Stimulated activated CD4-positive, alpha-beta T cell treated with anti-CD3 and anti-CD28 coated beads, Interleukin-2, amount 100 ng/mL, for 4 hours (primary cell): ENCODE measurements around the gene SDK2.

Experiments used
- DNase-seq: peaks from one replicate; pipeline ENCODE4 v3.0.0-alpha.2; 2020; ENCODE audit warnings: low read depth

SDK2 gene

GRCh38 chr17:73533127-73533526 lies 111.1 kb downstream of the SDK2 start:
- DNase-seq, result no peak

- DNase-seq, result no peak
Measured at GRCh38 chr17:73532421-73532901, 111.8 kb downstream of the SDK2 start.

GRCh38 chr17:73531158-73531557 lies 113.1 kb downstream of the SDK2 start:
- no peak for DNase-seq

GRCh38 chr17:73528679-73529078 lies 115.6 kb downstream of the SDK2 start:
- DNase-seq, result no peak

GRCh38 chr17:73526952-73527351 lies 117.3 kb downstream of the SDK2 start:
- no peak for DNase-seq

GRCh38 chr17:73524941-73525679 lies 119.1 kb downstream of the SDK2 start:
- DNase-seq, result no peak

- DNase-seq, result no peak
Measured at GRCh38 chr17:73522696-73523095, 121.5 kb downstream of the SDK2 start.

- no peak for DNase-seq
Measured at GRCh38 chr17:73522107-73522506, 122.1 kb downstream of the SDK2 start.

- no peak for DNase-seq
Measured at GRCh38 chr17:73521376-73521775, 122.9 kb downstream of the SDK2 start.

- no peak for DNase-seq
Measured at GRCh38 chr17:73520369-73520761, 123.9 kb downstream of the SDK2 start.

GRCh38 chr17:73519714-73520368 lies 124.4 kb downstream of the SDK2 start:
- no peak for DNase-seq

GRCh38 chr17:73519011-73519410 lies 125.2 kb downstream of the SDK2 start:
- no peak for DNase-seq

- no peak for DNase-seq
Measured at GRCh38 chr17:73516431-73516830, 127.8 kb downstream of the SDK2 start.

- DNase-seq, result no peak
Measured at GRCh38 chr17:73514146-73514863, 129.9 kb downstream of the SDK2 start.

- no peak for DNase-seq
Measured at GRCh38 chr17:73513426-73513825, 130.8 kb downstream of the SDK2 start.

GRCh38 chr17:73511719-73512115 lies 132.5 kb downstream of the SDK2 start:
- no peak for DNase-seq

GRCh38 chr17:73510981-73511718 lies 133.1 kb downstream of the SDK2 start:
- DNase-seq, result no peak

- DNase-seq, result no peak
Measured at GRCh38 chr17:73508931-73509605, 135.2 kb downstream of the SDK2 start.

GRCh38 chr17:73508057-73508930 lies 136.0 kb downstream of the SDK2 start:
- no peak for DNase-seq
